ENCODE measurements around the gene CBX4. TPM values are rescaled to one million over a fixed set of nuclear protein-coding genes. Genes with fewer than 3 reads are reported as not detected.

CBX4 gene
- total and polyA plus RNA-seq, 2 of the 13 experiments (the other 11 are each of a cell fraction or from before 2014, with no cell fraction given) = 25.8 to 50.8 TPM

DNA sequence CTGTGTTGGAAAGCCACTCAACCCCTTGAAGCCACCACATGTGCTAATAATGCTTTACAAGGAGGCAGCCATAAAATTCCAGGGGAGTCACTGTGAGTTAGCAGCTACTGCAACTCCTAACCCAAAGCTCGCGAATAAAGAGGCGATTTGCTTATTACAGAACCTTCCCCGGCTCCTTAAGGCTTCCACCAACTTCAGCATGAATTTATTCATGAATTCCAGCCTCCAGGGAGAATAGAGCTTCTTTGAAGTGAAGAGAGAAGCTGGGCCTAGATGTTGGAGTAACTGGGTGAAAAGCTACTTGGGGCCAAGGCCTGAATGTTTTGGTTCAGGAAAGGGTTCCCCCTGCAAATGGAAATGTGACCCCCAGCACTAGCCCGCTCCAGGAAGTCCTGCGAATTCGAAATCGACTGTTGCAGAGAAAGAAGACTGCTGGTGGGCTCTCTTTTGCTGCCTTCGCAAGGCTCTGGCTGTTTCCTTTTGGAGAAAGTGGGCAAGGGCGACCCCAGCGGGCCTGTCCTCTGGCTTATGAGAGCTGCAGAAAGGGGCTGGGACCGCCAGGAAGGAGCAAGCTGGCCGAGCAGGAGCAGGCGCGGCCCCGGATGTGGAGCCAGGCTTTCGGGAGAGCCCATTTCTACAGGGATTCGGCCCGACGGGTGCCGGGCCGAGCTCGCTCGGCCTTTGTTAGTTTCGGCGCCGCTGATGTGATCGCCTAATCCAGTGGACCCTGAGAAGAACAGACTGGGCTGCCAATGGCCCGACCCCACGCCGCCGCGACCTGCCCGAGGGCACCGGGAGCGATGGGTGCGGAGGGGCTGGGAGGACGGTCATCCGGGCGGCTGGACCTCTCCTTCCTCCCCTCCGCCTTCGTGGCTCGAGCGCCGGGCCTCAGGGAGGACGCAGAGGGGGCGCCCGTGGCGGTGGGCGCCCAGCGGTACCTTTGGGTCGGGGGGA, 50.0 kb downstream of the CBX4 start (continued):
- TF ChIP-seq ZNF180 (CRISPR knock-in tag; IDR thresholded peaks at IDR 0.05; ENCODE audit: borderline replicate concordance, low read depth) (no peak), FOXC1 (CRISPR knock-in tag; IDR thresholded peaks at IDR 0.05; ENCODE audit: borderline replicate concordance) (0 out of 2 replicates have a peak, but pooled peaks have one; percentile 56), KDM4B (CRISPR knock-in tag; IDR thresholded peaks at IDR 0.05) (no peak), ETV6 (CRISPR knock-in tag; conservative IDR thresholded peaks at IDR 0.05) (no peak), NCOR1 (IDR thresholded peaks at IDR 0.05; ENCODE audit: borderline replicate concordance, low read length) (no peak), CCDC6 (CRISPR knock-in tag; IDR thresholded peaks at IDR 0.05) (no peak), TCF7L2 (IDR thresholded peaks at IDR 0.05; ENCODE audit: low read depth, low read length) (no peak), FOXP1 (IDR thresholded peaks at IDR 0.05) (no peak), FOXP1 (CRISPR knock-in tag; IDR thresholded peaks at IDR 0.05) (no peak), ZNF615 (CRISPR knock-in tag; IDR thresholded peaks at IDR 0.05; ENCODE audit: borderline replicate concordance) (no peak), ZNF788 (CRISPR knock-in tag; IDR thresholded peaks at IDR 0.05; ENCODE audit: borderline replicate concordance) (no peak), ATRX (CRISPR knock-in tag; IDR thresholded peaks at IDR 0.05; ENCODE audit: borderline replicate concordance) (no peak), SRSF9 (IDR thresholded peaks at IDR 0.05; ENCODE audit: borderline replicate concordance, insufficient read depth, low read depth, low read length, poor library complexity, severe bottlenecking) (no peak), U2AF1 (optimal IDR thresholded peaks at IDR 0.05; ENCODE audit: low read depth, low read length) (no peak), ZNF44 (CRISPR knock-in tag; IDR thresholded peaks at IDR 0.05) (no peak; the same call in 1 of the 2 replicates), CBX2 (IDR thresholded peaks at IDR 0.05; ENCODE audit: low read depth, low read length) (no peak), CBX2 (CRISPR knock-in tag; IDR thresholded peaks at IDR 0.05; ENCODE audit: low read depth) (no peak), ZNF253 (CRISPR knock-in tag; IDR thresholded peaks at IDR 0.05; ENCODE audit: borderline replicate concordance) (peak; percentile 20; the same call in 1 of the 2 replicates), KLF13 (CRISPR knock-in tag; IDR thresholded peaks at IDR 0.05) (no peak), MED1 (CRISPR knock-in tag; IDR thresholded peaks at IDR 0.05) (no peak), NBN (conservative IDR thresholded peaks at IDR 0.05) (no peak)
- TF ChIP-seq, protein P1, sequence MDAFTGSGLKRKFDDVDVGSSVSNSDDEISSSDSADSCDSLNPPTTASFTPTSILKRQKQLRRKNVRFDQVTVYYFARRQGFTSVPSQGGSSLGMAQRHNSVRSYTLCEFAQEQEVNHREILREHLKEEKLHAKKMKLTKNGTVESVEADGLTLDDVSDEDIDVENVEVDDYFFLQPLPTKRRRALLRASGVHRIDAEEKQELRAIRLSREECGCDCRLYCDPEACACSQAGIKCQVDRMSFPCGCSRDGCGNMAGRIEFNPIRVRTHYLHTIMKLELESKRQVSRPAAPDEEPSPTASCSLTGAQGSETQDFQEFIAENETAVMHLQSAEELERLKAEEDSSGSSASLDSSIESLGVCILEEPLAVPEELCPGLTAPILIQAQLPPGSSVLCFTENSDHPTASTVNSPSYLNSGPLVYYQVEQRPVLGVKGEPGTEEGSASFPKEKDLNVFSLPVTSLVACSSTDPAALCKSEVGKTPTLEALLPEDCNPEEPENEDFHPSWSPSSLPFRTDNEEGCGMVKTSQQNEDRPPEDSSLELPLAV (CRISPR knock-in tag; conservative IDR thresholded peaks at IDR 0.05; ENCODE audit: low read depth) = no peak
- TF ChIP-seq, protein P2, sequence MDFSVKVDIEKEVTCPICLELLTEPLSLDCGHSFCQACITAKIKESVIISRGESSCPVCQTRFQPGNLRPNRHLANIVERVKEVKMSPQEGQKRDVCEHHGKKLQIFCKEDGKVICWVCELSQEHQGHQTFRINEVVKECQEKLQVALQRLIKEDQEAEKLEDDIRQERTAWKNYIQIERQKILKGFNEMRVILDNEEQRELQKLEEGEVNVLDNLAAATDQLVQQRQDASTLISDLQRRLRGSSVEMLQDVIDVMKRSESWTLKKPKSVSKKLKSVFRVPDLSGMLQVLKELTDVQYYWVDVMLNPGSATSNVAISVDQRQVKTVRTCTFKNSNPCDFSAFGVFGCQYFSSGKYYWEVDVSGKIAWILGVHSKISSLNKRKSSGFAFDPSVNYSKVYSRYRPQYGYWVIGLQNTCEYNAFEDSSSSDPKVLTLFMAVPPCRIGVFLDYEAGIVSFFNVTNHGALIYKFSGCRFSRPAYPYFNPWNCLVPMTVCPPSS (IDR thresholded peaks at IDR 0.05) = no peak
- TF ChIP-seq, protein P3, sequence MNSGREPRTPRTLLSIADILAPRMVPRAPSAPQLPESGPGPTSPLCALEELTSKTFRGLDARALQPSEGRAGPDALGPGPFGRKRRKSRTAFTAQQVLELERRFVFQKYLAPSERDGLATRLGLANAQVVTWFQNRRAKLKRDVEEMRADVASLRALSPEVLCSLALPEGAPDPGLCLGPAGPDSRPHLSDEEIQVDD (CRISPR knock-in tag; IDR thresholded peaks at IDR 0.05; ENCODE audit: borderline replicate concordance) = no peak
- TF ChIP-seq, protein P4, sequence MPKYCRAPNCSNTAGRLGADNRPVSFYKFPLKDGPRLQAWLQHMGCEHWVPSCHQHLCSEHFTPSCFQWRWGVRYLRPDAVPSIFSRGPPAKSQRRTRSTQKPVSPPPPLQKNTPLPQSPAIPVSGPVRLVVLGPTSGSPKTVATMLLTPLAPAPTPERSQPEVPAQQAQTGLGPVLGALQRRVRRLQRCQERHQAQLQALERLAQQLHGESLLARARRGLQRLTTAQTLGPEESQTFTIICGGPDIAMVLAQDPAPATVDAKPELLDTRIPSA (CRISPR knock-in tag; IDR thresholded peaks at IDR 0.05; ENCODE audit: borderline replicate concordance) = no peak
